Subcutaneous abdominal adipose tissue (tissue), 5 donors: ENCODE measurements around the gene UVSSA.
"Not testable (repeated sequence)": the region's sequence is repeated elsewhere in the genome, so short reads cannot be mapped to it uniquely, and the experiment has no call there.

ENCODE experiments used
- H3K27ac ChIP-seq: one replicate; pipeline ENCODE4 v1.7.0; 2013; ENCODE audit warnings: low read depth, mild to moderate bottlenecking, inconsistent platforms, low read length, moderate library complexity
- H3K27me3 ChIP-seq, 5 donors: one replicate each; pipeline ENCODE4 v1.7.0; 2013; ENCODE audit warnings: low read length in 5 of 5, inconsistent platforms in 1 of 5; ENCODE audit not compliant: control insufficient read depth in 5 of 5, insufficient read depth in 4 of 5
- H3K36me3 ChIP-seq, 5 donors: one replicate each; pipeline ENCODE4 v1.7.0; 2013; ENCODE audit warnings: low read length in 5 of 5; ENCODE audit not compliant: control insufficient read depth in 5 of 5, insufficient read depth in 5 of 5
- H3K4me1 ChIP-seq, 5 donors: one replicate each; pipeline ENCODE4 v1.7.0; 2013; ENCODE audit warnings: low read length in 5 of 5, mild to moderate bottlenecking in 3 of 5, moderate library complexity in 1 of 5; ENCODE audit not compliant: control insufficient read depth in 5 of 5, insufficient read depth in 5 of 5
- H3K4me3 ChIP-seq, 5 donors: one replicate each; pipeline ENCODE4 v1.7.0; 2013; ENCODE audit warnings: low read length in 5 of 5, low read depth in 1 of 5
- H3K9ac ChIP-seq, 5 donors: one replicate each; pipeline ENCODE4 v1.7.0; 2013; ENCODE audit warnings: low read length in 5 of 5, mild to moderate bottlenecking in 4 of 5, moderate library complexity in 3 of 5
- H3K9me3 ChIP-seq, 5 donors: one replicate each; pipeline ENCODE4 v1.7.0; 2013; ENCODE audit warnings: low read length in 5 of 5; ENCODE audit not compliant: control insufficient read depth in 5 of 5
- donor health status: healthy.
- donor health status: healthy.
- donor health status: healthy.
- donor health status: healthy.
- donor health status: healthy.

Gene UVSSA

GRCh38 chr4:1317177-1318045 is 29.6 kb upstream of the UVSSA start:
- H3K4me1 ChIP-seq = peaks cover 0 to 9% (median 0%) of the 10 kb centered on the region in 5 donors
- H3K36me3 ChIP-seq = peaks cover 0 to 71% (median 61%) of the 10 kb centered on the region in 5 donors
- no peaks in the 10 kb centered on the region for H3K9me3 ChIP-seq
- no peaks in the 10 kb centered on the region for H3K27me3 ChIP-seq
- H3K27ac ChIP-seq = no peak overlapping the region
- no peak overlapping the region for H3K9ac ChIP-seq
- no peak overlapping the region for H3K4me3 ChIP-seq

GRCh38 chr4:1318046-1318375 is 29.0 kb upstream of the UVSSA start:
- peaks cover 0 to 71% (median 57%) of the 10 kb centered on the region in 5 donors for H3K36me3 ChIP-seq

GRCh38 chr4:1318488-1319213 is 28.4 kb upstream of the UVSSA start:
- Histone ChIP-seq H3K27ac (no peak overlapping the region), H3K4me1 (peaks cover 0 to 9% (median 0%) of the 10 kb centered on the region in 5 donors), H3K4me3 (no peak overlapping the region), H3K27me3 (no peaks in the 10 kb centered on the region), H3K36me3 (peaks cover 0 to 71% (median 56%) of the 10 kb centered on the region in 5 donors), H3K9ac (no peak overlapping the region), H3K9me3 (no peaks in the 10 kb centered on the region)

More at GRCh38 chr4:1318046-1318375, 29.0 kb upstream of the UVSSA start:
- H3K9ac ChIP-seq = no peak overlapping the region
- H3K4me1 ChIP-seq = peaks cover 0 to 9% (median 0%) of the 10 kb centered on the region in 5 donors
- H3K27ac ChIP-seq = no peak overlapping the region
- no peaks in the 10 kb centered on the region for H3K9me3 ChIP-seq
- no peak overlapping the region for H3K4me3 ChIP-seq
- H3K27me3 ChIP-seq = no peaks in the 10 kb centered on the region

GRCh38 chr4:1321486-1321885 is 25.5 kb upstream of the UVSSA start:
- Histone ChIP-seq H3K9me3 (no peaks in the 10 kb centered on the region), H3K9ac (no peak overlapping the region), H3K27ac (no peak overlapping the region), H3K4me3 (no peak overlapping the region), H3K27me3 (no peaks in the 10 kb centered on the region), H3K4me1 (peaks cover 0 to 9% (median 0%) of the 10 kb centered on the region in 5 donors), H3K36me3 (peaks cover 0 to 71% (median 58%) of the 10 kb centered on the region in 5 donors)

- peaks cover 0 to 74% (median 62%) of the 10 kb centered on the region in 5 donors for H3K36me3 ChIP-seq
- H3K4me3 ChIP-seq = no peak overlapping the region
- peaks cover 0 to 9% (median 0%) of the 10 kb centered on the region in 5 donors for H3K4me1 ChIP-seq
- no peaks in the 10 kb centered on the region for H3K27me3 ChIP-seq
- H3K9ac ChIP-seq = no peak overlapping the region
- H3K27ac ChIP-seq = no peak overlapping the region
- H3K9me3 ChIP-seq = no peaks in the 10 kb centered on the region
Measured at GRCh38 chr4:1321946-1322650, 24.9 kb upstream of the UVSSA start.

- H3K4me1 ChIP-seq = peaks cover 0 to 8% (median 0%) of the 10 kb centered on the region in 5 donors
- H3K4me3 ChIP-seq = no peak overlapping the region
- H3K36me3 ChIP-seq = peaks cover 0 to 75% (median 63%) of the 10 kb centered on the region in 5 donors
- no peak overlapping the region for H3K9ac ChIP-seq
- no peaks in the 10 kb centered on the region for H3K27me3 ChIP-seq
- H3K27ac ChIP-seq = no peak overlapping the region
- no peaks in the 10 kb centered on the region for H3K9me3 ChIP-seq
Measured at GRCh38 chr4:1323280-1323634, 23.8 kb upstream of the UVSSA start.

- no peaks in the 10 kb centered on the region for H3K9me3 ChIP-seq
- H3K36me3 ChIP-seq = peaks cover 0 to 75% (median 63%) of the 10 kb centered on the region in 5 donors
- H3K9ac ChIP-seq = no peak overlapping the region
- H3K4me3 ChIP-seq = no peak overlapping the region
- no peaks in the 10 kb centered on the region for H3K27me3 ChIP-seq
- no peak overlapping the region for H3K27ac ChIP-seq
- H3K4me1 ChIP-seq = peaks cover 0 to 2% (median 0%) of the 10 kb centered on the region in 5 donors
Measured at GRCh38 chr4:1323635-1324442, 23.2 kb upstream of the UVSSA start.

- not testable (repeated sequence) for H3K9ac ChIP-seq, H3K4me3 ChIP-seq, H3K4me1 ChIP-seq, H3K9me3 ChIP-seq, H3K27ac ChIP-seq, H3K27me3 ChIP-seq
- peaks cover 0 to 76% (median 70%) of the 10 kb centered on the region in 5 donors for H3K36me3 ChIP-seq
Measured at GRCh38 chr4:1324443-1325175, 22.4 kb upstream of the UVSSA start.

- no peaks in the 10 kb centered on the region for H3K9me3 ChIP-seq
- no peaks in the 10 kb centered on the region for H3K27me3 ChIP-seq
- H3K27ac ChIP-seq = no peak overlapping the region
- no peak overlapping the region for H3K4me3 ChIP-seq
- H3K4me1 ChIP-seq = no peaks in the 10 kb centered on the region
- H3K9ac ChIP-seq = no peak overlapping the region
- H3K36me3 ChIP-seq = peaks cover 0 to 80% (median 75%) of the 10 kb centered on the region in 5 donors
Measured at GRCh38 chr4:1325176-1325480, 21.9 kb upstream of the UVSSA start.
